ENCODE measurements around the gene TUFM.
"Not testable (repeated sequence)": the region's sequence is repeated elsewhere in the genome, so short reads cannot be mapped to it uniquely, and the experiment has no call there.

TUFM gene

DNA sequence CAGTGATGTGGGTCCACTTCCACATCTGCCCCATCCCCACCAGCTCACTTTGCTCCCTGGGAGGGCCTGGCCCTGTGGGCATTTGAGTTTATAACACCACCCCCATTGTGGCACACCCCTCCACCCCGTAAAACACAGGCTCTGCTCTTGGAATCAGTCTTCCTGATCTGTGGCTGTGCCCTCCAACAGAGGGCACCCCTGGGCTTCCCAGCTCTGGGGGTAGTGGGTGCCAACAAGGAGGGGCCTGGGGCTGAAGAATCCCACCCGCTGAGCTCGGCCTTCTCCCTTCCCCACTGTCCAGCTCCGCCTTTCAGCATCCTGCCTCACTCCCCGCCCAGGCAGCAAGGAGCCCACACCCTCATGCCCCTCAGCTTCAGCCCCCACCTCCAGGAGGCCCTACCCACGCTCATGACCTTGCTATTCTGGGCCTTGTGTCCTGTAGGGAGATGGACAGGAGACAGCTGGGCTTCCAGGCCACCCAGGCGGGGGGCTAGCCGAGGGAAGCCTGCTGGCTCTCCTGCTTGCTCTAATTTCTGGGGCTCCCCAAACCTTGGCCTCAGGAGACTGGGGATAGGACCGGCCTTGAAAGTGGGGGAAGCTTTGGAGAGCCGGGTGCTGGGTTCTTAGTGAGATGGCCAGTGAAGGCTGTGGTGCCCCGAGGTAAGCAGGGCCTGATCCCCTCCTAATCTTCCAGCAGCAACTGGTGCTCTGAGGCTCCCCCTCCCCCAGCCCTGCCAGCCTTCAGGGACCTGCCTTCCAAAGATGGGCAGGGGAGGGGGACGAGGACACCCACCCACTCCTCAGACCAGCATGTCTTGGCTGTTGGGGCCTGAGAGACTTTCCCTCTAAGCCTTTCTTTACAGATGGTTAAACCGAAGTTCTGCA is 29.2 kb upstream of the TUFM start:
- DNase-seq, result no peak

DNA sequence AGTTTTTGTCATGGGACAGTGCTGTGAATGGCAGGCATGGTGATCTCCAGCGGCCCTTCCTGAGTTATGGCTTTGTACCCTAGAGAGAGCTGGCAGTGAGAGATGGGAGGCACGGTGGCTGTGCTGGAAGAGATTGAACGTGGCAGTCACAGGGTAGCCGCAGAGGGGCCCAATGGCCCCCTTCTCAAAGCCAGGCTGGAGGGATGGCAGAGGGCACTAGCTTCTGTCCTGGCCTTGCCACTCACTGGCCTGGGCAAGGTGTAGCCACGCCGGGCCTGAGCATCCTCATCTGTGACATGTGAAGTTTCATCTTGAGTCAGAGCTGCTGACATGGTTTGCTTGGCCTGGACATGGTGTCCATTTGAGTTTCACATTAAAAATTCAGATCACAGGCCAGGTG is 28.3 kb upstream of the TUFM start:
- DNase-seq, result no peak

DNA sequence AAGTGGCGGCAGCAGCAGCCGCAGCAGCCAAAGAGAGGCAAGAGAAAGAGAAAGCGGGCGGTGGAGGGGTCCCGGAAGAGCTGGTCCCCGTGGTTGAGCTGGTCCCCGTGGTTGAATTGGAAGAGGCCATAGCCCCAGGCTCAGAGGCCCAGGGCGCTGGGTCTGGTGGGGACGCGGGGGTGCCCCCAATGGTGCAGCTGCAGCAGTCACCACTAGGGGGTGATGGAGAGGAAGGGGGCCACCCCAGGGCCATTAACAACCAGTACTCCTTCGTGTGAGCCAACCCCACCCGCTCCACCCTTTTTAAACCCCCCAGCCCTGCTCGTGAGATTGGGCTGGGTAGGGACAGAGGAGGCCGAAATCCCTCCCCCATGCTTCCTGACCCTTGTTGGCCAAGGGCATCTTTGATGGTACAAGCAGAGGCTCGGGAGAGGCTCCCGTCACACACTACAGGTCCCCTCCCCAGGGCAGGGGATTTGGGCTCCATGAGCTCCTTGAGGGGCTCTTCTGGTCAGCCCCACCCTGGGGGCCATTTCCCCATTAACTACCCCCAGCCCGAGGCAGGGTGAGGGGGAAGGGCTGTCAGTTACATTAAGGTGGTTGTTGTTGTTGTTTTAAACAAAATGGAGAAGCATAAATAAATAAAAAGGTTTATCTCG is 27.5 kb upstream of the TUFM start:
- DNase-seq, result peak; percentile 60

DNA sequence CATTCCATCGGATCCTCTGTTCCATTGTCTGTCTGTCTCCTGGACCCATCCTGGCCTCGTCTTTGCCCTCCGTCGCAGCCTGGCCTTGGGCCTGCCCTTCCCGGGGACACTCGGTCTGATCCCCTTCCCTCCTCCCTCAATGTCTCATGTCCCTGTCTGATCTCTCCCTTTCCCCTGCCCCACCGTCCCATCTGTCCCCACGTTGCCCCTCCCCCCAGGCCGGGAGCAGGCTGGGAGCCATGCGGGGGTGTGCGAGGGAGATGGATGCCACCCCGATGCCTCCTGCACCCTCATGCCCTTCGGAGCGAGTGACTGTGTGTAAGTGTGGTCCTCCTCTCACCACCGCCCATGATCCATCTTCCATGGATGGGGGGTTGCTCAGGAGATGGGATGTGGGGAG is 26.8 kb upstream of the TUFM start:
- DNase-seq, result no peak

DNA sequence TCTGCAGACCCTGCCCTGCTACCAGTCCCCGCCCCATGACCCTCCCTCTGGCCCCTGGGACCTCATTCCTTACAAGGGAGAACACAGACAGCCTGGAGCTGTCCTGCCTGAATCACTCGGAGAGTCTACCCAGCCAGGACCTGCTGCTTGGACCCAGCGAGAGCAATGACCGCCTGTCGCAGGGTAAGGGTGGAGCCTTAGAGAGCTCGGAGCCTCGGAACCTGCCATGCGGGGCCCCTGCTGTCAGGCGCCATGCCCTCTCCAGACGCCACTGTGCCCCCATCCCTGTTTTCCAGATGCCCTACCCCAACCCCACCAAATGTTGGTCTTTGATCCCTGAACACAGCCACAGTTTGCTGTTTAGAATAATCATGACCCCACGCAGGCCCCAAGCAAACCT is 23.1 kb upstream of the TUFM start:
- no peak for DNase-seq

DNA sequence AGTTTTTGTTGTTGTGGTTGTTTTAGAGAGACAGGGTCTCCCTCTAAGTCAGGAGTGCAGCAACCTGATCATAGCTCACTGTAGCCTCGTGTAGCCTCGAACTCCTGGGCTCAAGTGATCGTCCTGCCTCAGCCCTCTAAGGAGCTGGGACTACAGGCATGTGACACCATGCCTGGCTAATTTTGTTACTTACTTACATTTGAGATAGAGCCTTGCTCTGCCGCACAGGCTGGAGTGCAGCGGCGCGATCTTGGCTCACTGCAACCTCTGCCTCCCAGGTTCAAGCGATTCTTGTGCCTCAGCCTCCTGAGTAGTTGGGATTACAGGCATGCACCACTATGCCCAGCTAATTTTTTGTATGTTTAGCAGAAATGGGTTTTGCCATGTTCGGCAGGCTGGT is 21.5 kb upstream of the TUFM start:
- not testable (repeated sequence) for DNase-seq

DNA sequence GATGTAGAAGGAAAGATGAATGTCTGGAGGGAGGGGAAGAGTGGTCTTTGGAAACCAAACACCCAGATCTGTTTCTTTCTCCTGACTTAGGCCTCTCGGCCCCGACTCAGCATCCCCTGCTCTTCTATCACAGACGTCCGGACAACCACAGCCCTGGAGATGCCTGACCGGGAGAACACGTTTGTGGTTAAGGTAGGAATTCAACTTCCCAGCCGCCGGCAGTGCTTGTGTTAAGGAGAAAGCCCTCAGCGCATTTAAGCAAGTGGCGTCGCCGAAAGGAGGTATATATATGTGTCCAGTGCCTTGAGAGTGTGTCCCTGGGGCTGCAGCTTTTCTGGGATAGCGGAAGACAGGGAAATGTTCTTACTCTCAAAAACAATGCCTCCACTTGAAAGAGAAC is 21.1 kb upstream of the TUFM start:
- no peak for DNase-seq

DNA sequence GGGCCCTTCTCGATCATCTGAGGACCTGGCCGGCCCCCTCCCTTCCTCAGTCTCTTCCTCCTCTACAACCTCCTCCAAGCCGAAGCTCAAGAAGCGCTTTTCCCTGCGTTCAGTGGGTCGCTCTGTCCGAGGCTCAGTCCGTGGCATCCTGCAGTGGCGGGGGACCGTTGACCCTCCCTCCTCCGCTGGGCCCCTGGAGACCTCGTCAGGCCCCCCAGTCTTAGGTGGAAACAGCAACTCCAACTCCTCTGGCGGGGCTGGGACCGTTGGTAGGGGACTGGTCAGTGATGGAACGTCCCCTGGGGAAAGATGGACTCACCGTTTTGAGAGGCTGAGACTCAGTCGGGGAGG is 20.3 kb upstream of the TUFM start:
- DNase-seq, result no peak

DNA sequence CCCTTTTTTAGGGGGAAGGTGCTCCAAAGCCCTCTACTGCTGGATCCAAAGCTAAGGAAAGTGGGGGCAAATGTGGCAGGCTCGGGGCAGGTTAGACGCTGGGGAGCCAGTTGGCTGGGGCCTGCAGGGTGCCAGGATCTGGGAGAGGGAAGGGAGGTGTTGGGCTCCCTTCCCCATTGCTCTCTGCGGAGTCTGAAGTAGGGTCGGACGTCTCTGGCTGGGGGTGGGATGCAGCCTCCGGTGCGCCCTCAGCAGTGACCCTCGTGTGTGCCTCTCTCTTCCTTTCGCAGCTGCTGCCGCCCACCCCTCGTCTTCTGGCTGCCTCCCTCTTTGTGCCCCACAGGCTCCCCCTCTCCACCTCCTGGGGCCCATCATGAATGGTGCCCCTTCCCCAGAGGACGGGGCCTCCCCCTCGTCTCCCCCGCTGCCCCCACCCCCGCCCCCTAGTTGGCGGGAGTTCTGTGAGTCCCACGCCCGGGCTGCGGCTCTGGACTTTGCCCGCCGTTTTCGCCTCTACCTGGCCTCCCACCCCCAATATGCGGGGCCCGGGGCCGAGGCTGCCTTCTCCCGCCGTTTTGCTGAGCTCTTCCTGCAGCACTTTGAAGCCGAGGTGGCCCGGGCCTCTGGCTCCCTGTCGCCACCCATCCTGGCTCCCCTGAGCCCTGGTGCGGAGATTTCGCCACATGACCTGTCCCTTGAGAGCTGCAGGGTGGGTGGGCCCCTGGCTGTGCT is 19.7 kb upstream of the TUFM start:
- DNase-seq, result no peak

DNA sequence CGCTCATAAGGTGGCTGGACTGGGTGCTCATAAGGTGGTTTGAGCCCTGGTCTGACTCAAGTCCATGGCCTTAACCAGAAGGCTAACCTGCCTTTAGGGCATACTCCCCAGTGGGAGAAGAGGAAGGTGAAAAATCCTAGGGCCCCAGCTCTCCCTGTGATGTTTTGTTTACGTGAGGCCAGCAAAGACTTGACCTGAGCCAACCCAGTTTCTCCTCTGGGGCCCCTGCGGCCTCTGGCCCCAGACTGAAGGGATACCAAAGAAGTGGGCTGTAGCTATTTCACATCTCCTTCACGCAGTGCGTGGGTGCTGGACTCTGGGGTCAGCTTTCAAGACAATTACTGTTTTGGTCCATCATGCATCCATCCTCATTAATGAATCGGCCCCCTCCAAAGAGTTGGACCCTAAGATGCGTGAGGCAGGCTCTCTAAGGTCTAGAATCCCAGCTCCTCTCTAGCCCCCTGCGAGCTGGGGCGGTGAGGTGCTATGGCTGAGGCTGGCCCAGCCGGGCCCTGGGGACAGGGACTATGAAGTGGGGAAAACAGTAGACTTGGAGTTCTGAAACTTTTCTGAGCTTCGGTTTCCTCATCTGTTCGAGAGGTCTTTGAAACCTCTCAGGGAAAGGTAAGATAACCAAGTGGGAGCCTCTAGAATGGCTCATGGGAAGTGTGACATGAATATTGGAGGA is 19.0 kb upstream of the TUFM start:
- no peak for DNase-seq

DNA sequence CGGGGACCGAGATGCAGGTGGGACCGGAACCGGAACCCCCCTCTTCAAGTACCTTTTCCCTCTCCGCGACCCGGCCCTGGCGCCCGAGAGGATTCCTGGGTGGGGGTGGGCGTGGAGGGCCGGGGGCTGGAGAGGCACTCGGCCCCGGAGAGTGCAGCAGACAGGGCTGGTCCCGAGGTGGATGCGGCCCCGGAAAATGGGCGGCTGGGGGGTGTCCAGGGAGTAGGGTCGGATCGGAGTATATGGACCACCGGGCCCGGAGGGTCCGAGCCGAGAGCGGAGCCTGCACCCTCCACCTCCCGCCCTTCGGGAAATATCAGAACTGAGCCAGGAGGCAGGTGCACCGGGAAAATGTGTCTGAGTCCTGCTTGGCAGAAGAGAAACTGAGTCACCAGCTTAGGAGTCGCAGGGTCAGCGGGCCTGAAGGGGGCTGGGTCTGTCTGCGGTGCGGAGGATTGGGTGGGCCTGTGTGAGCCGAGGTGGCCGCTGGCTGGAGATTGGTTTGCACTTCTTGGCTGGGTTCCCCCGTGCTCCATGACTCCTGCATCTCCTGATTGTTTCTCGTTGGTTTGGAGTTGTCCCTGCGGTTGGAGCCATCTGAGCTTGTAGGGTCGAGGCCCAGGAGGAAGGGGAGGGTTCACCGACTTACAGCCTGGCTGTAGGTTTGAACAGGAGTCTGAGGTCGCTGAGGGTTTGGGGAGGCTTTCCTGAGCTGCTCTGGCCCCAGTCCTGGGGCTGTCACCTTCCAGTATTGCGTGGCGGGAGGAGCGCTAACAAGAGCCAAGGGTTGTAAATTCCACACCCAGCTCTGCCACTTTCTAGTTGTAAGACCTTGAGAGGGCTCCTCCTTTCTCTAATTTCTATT is 18.0 kb upstream of the TUFM start:
- DNase-seq, result no peak

DNA sequence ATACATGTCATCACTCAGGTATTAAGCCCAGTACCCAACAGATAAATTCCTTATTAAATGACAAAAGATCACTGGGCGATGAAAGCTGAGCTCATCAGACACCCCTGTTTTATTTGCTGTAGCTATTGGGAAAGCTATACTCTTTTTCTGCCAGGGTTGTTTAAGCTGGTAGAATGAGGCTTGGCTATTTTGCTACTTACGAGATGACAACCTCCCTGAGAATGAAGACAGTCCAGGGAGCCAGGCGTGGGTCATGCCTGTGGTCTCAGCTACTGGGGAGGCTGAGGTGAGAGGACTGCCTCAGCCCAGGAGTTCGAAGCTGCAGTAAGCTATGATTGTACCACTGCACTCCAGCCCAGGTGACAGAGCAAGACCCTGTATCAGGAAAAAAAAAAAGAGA is 13.2 kb upstream of the TUFM start:
- DNase-seq, result no peak

DNA sequence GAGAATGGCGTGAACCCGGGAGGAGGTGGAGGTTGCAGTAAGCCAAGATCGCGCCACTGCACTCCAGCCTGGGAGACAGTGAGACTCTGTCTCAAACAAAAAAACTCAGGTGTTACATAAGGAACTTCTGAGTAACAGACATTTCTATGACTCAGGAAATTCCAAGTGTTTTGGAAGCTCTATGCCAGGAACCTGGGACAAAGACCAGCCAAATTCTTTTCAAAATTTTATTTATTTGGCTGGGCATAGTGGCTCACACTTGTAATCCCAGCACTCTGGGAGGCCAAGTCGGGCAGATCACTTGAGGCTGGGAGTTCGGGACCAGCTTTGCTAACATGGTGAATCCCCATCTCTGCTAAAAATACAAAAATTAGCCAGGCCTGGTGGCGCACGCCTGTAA is 12.3 kb upstream of the TUFM start:
- no peak for DNase-seq

DNA sequence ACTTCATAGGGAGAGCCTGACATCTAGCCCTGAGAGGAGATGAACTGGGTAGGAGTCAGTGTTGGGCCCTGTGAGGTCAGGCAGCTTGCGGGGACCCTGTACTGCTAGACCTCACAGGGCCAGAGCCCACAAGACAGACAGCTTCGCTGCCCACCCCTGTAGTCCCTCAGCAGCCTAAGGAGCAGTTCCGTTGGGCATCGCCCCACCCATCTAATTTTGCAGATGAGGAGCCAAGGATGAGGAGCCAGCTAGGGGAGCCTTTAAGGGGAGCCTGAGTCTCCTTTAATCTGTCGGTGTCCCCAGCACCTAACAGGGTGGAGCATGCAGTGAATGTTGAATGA is 755 bp upstream of the TUFM start:
- no peak for DNase-seq

DNA sequence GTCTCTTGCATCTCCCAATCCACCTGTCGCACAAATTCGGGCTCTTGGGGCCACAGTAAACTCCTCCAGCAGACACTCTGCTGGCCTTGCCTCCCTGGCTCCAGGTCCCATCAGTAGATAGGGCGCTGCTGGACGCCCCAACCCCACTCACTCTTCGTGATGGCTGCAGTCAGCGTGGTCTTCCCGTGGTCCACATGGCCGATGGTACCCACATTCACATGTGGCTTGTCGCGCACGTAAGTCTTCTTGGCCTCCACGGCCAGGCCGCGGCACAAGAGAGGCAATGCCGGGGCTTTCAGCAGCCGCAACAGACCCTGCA is 428 bp downstream of the TUFM start:
- peak; percentile 38 for DNase-seq

DNA sequence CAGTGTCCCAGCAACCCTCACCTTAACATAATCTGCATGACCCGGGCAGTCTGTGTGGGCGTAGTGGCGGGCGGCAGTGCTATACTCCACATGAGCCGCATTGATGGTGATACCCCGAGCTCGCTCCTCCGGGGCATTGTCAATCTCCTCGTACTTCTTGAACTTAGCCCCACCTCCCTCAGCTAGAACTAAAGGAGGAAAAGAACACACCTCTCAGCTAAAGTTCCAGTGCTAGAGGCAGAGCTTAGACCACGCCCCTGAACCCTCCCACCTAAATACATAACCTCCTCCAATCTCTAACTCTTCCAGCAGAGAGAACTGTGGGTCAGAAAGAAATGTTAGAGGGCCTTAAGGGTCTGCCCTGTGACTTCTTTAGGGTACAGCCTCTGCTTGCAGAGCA is 855 bp downstream of the TUFM start:
- DNase-seq, result no peak

DNA sequence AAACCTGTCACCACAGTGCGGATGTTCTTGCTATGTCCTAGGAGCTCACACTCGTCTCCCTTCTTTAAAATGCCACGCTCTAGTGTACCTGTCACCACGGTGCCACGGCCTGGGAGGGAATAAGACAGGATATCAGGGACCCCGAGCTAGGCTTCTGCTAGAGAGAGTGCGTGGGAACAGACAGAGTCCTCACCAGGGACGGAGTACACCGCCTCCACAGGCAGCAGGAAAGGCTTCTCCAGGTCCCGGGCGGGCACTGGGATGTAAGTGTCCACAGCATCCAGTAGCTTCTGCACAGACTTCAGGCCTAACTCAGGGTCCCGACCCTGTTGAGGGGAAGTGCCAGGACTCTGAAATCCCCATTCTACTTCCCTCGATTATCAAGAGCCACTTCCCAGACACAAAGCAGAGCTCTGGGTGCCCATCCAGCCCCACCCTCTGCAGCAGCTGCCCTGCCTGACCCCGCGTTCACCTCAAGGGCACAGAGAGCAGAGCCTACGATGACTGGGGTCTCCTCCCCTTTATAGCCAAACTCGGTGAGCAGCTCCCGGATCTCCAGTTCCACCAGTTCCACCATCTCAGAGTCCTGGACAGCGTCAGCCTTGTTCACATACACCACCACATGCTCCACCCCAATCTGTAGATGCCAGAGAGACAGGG is 1.8 kb downstream of the TUFM start:
- no peak for DNase-seq

DNA sequence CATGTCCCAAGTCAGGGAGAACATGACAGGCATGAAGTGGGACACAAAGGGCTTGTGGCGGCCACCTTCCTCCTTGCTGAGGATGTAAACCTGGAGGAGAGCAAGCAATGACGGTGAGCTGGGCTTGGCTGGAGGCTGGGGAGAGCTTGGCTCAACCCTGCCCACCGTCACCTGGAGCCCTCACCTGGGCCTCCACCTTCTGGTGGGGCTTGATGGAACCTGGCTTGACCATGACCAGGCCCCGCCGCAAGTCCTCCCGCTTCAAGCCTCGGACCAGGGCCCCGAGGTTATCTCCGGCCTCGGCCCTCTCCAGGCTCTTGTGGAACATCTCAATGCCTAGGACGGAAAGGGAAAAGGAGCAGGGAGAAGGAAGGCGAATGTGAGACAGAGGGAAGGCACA is 2.4 kb downstream of the TUFM start:
- no peak for DNase-seq

DNA sequence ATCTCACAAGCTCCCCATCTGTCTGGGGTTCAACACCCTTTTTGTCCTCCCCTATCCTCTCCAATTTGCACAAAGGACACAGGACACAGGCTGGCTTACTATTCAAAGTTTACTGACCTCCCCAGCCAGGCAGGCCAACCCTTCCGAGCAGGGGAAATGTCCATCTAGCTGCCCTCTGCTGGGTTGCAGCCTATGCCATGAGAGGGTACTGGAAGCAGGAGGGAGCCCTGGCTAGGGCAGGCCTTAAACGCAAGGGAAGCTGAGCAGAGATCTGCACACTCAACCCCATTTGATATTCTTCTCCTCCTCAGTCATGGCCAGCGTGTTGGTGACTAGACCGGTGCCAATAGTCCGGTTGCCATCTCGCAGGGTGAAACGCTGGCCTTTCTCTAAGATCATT is 3.5 kb downstream of the TUFM start:
- DNase-seq, result no peak

DNA sequence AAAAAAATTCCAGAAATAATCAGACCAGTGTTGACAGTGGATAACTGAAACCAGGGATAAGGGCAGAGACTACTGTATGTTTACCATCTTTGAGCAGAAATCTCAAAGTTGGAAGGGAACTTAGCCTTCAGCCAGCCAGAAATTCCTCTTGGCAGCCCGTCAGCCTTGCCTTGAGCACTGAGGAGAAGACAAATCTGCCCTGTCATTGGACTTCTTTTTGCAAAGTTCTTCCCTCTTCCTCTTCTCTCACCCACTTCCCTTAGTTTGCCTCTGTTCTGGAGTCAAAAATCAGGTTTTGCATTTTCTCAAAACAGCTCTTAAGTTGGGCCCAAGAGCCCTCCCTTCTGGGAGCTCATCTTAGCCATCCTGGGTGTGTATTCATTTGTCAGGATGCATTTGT is 6.2 kb downstream of the TUFM start:
- no peak for DNase-seq

DNA sequence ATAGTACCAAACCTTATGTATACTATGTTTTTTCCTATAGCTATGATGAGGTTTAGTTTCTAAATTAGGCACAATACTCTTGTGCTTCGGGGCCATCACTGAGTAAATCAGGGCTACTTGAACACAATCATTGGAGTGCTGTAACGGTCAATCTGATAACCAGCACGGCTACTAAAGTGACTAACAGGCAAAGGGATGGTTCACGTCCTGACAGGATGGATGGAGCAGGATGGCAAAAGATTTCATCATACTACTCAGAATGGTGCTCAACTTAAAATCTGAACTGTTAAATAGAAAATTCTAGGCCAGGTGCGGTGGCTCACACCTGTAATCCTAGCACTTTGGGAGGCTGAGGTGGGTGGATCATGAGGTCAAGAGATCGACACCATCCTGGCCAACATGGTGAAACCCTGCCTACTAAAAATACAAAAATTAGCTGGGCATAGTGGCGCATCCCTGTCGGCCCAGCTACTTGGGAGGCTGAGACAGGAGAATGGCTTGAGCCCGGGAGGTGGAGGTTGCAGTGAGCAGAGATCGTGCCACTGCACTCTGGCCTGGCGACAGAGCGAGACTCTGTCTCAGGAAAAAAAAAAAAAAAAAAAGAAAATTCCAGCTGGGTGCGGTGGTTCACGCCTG is 7.0 kb downstream of the TUFM start:
- DNase-seq, result no peak

DNA sequence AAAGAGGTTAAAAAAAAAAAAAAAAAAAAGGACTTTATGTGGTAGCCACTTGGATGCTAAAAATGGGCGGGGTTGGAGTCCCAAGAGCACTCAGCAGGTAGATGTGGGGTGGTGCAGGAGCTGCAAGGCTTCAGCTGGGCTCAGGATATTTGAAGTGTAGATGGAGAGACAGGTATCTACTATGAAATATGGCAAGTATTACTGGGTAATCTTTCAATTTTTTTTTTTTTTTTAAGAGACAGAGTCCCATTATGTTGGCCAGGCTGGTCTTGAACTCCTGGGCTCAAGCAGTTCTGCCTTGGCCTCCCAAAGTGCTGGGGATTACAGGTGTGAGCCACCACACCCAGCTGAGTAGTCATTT is 7.6 kb downstream of the TUFM start:
- no peak for DNase-seq
